Neutrophil (primary cell): ENCODE data around the gene TYW1.
"Not testable (repeated sequence)": the region's sequence is repeated elsewhere in the genome, so short reads cannot be mapped to it uniquely, and the experiment has no call there.

Source experiments
- H3K27ac ChIP-seq: fragments of 200-600 bp; sonication (generic); 2 replicates; pipeline ENCODE4 v1.5.1; 2016; ENCODE audit warnings: mild to moderate bottlenecking, moderate library complexity
- H3K27me3 ChIP-seq: fragments of 200-600 bp; sonication (generic); 2 replicates; pipeline ENCODE4 v1.6.0; 2016; ENCODE audit warnings: mild to moderate bottlenecking
- H3K36me3 ChIP-seq: fragments of 200-600 bp; sonication (generic); 2 replicates; pipeline ENCODE4 v1.5.1; 2017
- H3K4me1 ChIP-seq, 2 experiments: fragments of 200-600 bp in 1 of 2; sonication (generic) in 1 of 2; 1 replicate in 1 of 2; 2 replicates in 1 of 2; pipeline versions ENCODE4 v1.5.1 to v1.6.1; 2013 to 2016; ENCODE audit warnings: low read depth in 1 of 2, low read length in 1 of 2, mild to moderate bottlenecking in 1 of 2, moderate library complexity in 1 of 2; ENCODE audit not compliant: control insufficient read depth in 1 of 2, insufficient read depth in 1 of 2
- H3K4me3 ChIP-seq, 2 experiments: fragments of 200-600 bp in 1 of 2; sonication (generic) in 1 of 2; 1 replicate in 1 of 2; 2 replicates in 1 of 2; pipeline ENCODE4 v1.5.1; 2013 to 2016; ENCODE audit warnings: low read depth in 1 of 2, low read length in 1 of 2, mild to moderate bottlenecking in 1 of 2, moderate library complexity in 1 of 2
- H3K9me3 ChIP-seq: fragments of 200-600 bp; sonication (generic); 2 replicates; pipeline ENCODE4 v1.5.1; 2016
- TF ChIP-seq, protein P1 (sequence below): fragments of 200-600 bp; sonication (generic); IDR thresholded peaks from 2 replicates; pipeline ENCODE4 v1.5.1; 2016; ENCODE audit warnings: antibody characterized with exemption

Gene TYW1

DNA sequence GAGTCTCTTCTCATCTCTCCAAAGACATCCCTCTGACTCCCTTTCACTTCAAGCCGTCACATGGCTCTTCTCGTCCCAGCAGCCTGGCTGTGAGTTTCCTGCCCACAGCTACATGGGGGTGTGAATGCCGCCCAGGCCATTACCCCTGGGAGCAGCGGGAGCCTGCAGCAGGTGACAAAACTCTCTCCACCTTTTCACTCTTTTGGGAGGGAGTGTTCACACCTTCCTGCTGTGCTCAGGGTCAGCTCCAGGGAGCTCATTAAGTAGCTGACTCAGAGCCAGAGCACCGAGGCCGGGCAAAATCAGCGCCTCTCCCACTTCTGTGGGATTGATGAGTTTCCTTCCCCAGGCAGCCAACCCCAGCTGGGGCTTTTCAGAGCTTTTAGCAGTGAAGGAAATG, 271.3 kb downstream of the TYW1 start:
- no peaks in the 10 kb centered on the region for H3K36me3 ChIP-seq
- no peaks in the 10 kb centered on the region for H3K4me1 ChIP-seq
- TF ChIP-seq, protein P1, sequence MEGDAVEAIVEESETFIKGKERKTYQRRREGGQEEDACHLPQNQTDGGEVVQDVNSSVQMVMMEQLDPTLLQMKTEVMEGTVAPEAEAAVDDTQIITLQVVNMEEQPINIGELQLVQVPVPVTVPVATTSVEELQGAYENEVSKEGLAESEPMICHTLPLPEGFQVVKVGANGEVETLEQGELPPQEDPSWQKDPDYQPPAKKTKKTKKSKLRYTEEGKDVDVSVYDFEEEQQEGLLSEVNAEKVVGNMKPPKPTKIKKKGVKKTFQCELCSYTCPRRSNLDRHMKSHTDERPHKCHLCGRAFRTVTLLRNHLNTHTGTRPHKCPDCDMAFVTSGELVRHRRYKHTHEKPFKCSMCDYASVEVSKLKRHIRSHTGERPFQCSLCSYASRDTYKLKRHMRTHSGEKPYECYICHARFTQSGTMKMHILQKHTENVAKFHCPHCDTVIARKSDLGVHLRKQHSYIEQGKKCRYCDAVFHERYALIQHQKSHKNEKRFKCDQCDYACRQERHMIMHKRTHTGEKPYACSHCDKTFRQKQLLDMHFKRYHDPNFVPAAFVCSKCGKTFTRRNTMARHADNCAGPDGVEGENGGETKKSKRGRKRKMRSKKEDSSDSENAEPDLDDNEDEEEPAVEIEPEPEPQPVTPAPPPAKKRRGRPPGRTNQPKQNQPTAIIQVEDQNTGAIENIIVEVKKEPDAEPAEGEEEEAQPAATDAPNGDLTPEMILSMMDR: no peak
- H3K9me3 ChIP-seq: no peaks in the 10 kb centered on the region
- H3K27ac ChIP-seq: no peak overlapping the region
- H3K27me3 ChIP-seq: no peaks in the 10 kb centered on the region
- H3K4me3 ChIP-seq: no peak overlapping the region

DNA sequence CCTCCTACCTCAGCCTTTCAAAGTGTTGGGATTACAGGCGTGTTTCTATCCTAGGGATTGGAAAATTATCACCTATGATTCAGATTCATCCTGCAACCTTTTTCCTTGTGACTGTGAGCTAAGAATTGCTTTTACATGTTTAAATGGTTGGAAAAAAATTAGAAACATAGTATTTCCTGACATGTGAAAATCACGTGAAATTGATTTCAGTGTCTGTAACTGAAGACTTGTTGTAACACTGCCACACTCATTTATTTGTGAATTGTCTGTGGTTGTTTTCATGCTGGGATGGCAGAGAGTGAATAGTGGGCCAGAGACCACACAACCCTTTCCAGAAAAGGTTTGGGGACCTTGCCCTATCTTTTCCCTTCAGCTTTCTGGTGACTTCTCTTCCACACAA, 273.3 kb downstream of the TYW1 start:
- not testable (repeated sequence) for H3K4me1 ChIP-seq, H3K4me3 ChIP-seq, H3K36me3 ChIP-seq, H3K27ac ChIP-seq, H3K27me3 ChIP-seq, H3K9me3 ChIP-seq
